Measurements from ENCODE around the gene PLA2G1B. TPM values are rescaled to one million over a fixed set of nuclear protein-coding genes. Genes with fewer than 3 reads are reported as not detected.
A peak's percentile ranks its signal among the peaks of the same experiment; 100 is the strongest.

PLA2G1B gene
- total and polyA plus RNA-seq, 2 of the 13 experiments (the other 11 are each of a cell fraction or from before 2014, with no cell fraction given), result 0.33 to 1.4 TPM

- ATAC-seq (peak; percentile 49), DNase-seq (ENCODE audit: low spot score) (peak; percentile 61), FAIRE-seq (peak; percentile 79)
- Histone ChIP-seq H3K27me3 (ENCODE audit: control insufficient read depth in 1 of 2, insufficient read depth in 2 of 2, low read length in 2 of 2) (peaks cover 9 to 31% of the 10 kb centered on the region in 2 experiments; a peak in 4 of 5 replicates), H3K36me3 (replicated peaks in 1 of 2; ENCODE audit: control insufficient read depth in 1 of 2, insufficient read depth in 2 of 2, low read length in 2 of 2) (no peaks in the 10 kb centered on the region), H3K4me2 (ENCODE audit: low read depth, low read length) (peak overlapping the region; percentile 32), H2AFZ (ENCODE audit: low read length) (no peak overlapping the region), H4K20me1 (ENCODE audit: insufficient read depth, low read length) (no peaks in the 10 kb centered on the region), H3K4me1 (ENCODE audit: insufficient read depth, low read length) (peaks cover 40% of the 10 kb centered on the region), H3K4me3 (replicated peaks in 1 of 3; ENCODE audit: insufficient read depth in 1 of 3, low read depth in 2 of 3, low read length in 3 of 3) (0 out of 6 replicates have a peak overlapping the region, but pooled peaks of 1 of the 3 experiments have one; percentile 0), H3K9ac (ENCODE audit: insufficient read depth, low read depth, low read length) (no peak overlapping the region), H3K9me3 (ENCODE audit: low read length) (no peaks in the 10 kb centered on the region), H3K79me2 (ENCODE audit: insufficient read depth, low read length) (no peaks in the 10 kb centered on the region), H3K27ac (ENCODE audit: extremely low read length, insufficient read depth, low read length) (no peak overlapping the region)
- intact Hi-C loops (cut with micrococcal nuclease; ENCODE audit: unreplicated experiment), result loop anchor here (5.0 kb wide), 1 partner anchor 39 kb away; the partner anchor contains the start of gene PLA2G1B
- in situ Hi-C loops (cut with HindIII; ENCODE audit: extremely low pct_ligation_motif_present, low pct_unique_long_range_greater_than_20kb), result no loop called here
- ChIA-PET CTCF (ENCODE audit: low intra/inter-chr PET ratio, low total read pairs) (no interaction called here), POLR2A (interaction anchor here (0.9 to 1.1 kb wide), 2 partner anchors 11 to 75 kb away, joined by 4 to 5 read pairs; no protein-coding TSS in a partner anchor)
- 0% methylated on average over 11 of the region's 13 CpGs for WGBS (ENCODE audit: low lambda C conversion rate)
- BruUV-seq (replicated peaks), result no TSS peak
- TF ChIP-seq CEBPB (IDR thresholded peaks at IDR 0.05; ENCODE audit: borderline replicate concordance, low read depth, low read length) (peak; percentile 66; the same call in 1 of the 2 replicates), XRCC5 (optimal IDR thresholded peaks at IDR 0.05; ENCODE audit: low read length) (peak; percentile 70), BCL6 (CRISPR knock-in tag; IDR thresholded peaks at IDR 0.05) (peak; percentile 7; the same call in 1 of the 2 replicates), MAZ (IDR thresholded peaks at IDR 0.05; ENCODE audit: borderline replicate concordance, low read depth, low read length) (no peak), MAZ (CRISPR knock-in tag; IDR thresholded peaks at IDR 0.05; ENCODE audit: low read depth) (no peak), SOX6 (IDR thresholded peaks at IDR 0.05) (no peak), SOX6 (CRISPR knock-in tag; IDR thresholded peaks at IDR 0.05) (peak; percentile 77), CHD4 (IDR thresholded peaks at IDR 0.05; ENCODE audit: borderline replicate concordance, low read length) (peak; percentile 89), RAD21 (CRISPR knock-in tag; IDR thresholded peaks at IDR 0.05) (no peak), ZNF275 (CRISPR knock-in tag; IDR thresholded peaks at IDR 0.05; ENCODE audit: borderline replicate concordance) (no peak), SMAD9 (CRISPR knock-in tag; IDR thresholded peaks at IDR 0.05) (no peak), HNF4G (IDR thresholded peaks at IDR 0.05; ENCODE audit: borderline replicate concordance, low read depth, low read length) (peak; percentile 42; the same call in 1 of the 2 replicates), HNF4G (CRISPR knock-in tag; IDR thresholded peaks at IDR 0.05; ENCODE audit: borderline replicate concordance, low read depth) (no peak), SOX13 (IDR thresholded peaks at IDR 0.05) (no peak), SOX13 (CRISPR knock-in tag; conservative IDR thresholded peaks at IDR 0.05 in 1 of 2, IDR thresholded peaks at IDR 0.05 in 1 of 2) (peak in 1 of 2 experiments; percentile 47; a peak in 1 of 4 replicates), ZBTB37 (CRISPR knock-in tag; IDR thresholded peaks at IDR 0.05) (no peak), ZNF232 (CRISPR knock-in tag; IDR thresholded peaks at IDR 0.05; ENCODE audit: borderline replicate concordance) (no peak), ZEB1 (IDR thresholded peaks at IDR 0.05; ENCODE audit: insufficient replicate concordance, low read depth) (peak; percentile 52), ZMYM2 (CRISPR knock-in tag; IDR thresholded peaks at IDR 0.05) (peak; percentile 92), ZNF362 (CRISPR knock-in tag; IDR thresholded peaks at IDR 0.05; ENCODE audit: borderline replicate concordance) (no peak), RELA (CRISPR knock-in tag; IDR thresholded peaks at IDR 0.05) (no peak), SKI (IDR thresholded peaks at IDR 0.05; ENCODE audit: partially characterized antibody) (peak; percentile 13)
Measured at GRCh38 chr12:120365675-120366340, 38.2 kb upstream of the PLA2G1B start.
